ENCODE results near the gene CAB39L. TPM values are rescaled to one million over a fixed set of nuclear protein-coding genes. Genes with fewer than 3 reads are reported as not detected.
A peak's percentile ranks its signal among the peaks of the same experiment; 100 is the strongest.
"Not testable (repeated sequence)": the region's sequence is repeated elsewhere in the genome, so short reads cannot be mapped to it uniquely, and the experiment has no call there.

CAB39L gene
- polyA plus RNA-seq, 10 donors = 4.6 to 7.2 (median 5.4) TPM

GRCh38 chr13:49311816-49312215 is 132.0 kb downstream of the CAB39L start:
- DNase-seq = no peak

- DNase-seq = no peak
Measured at GRCh38 chr13:49310251-49310650, 133.6 kb downstream of the CAB39L start.

- DNase-seq = no peak
Measured at GRCh38 chr13:49308921-49309408, 134.9 kb downstream of the CAB39L start.

GRCh38 chr13:49308097-49308875 is 135.6 kb downstream of the CAB39L start:
- DNase-seq = peak; percentile 69 to 94 (median 88)

GRCh38 chr13:49307365-49307764 is 136.5 kb downstream of the CAB39L start:
- peak in 2 of 3 donors; percentile 38 to 70 for DNase-seq

GRCh38 chr13:49305792-49306425 is 138.0 kb downstream of the CAB39L start:
- peak in 1 of 3 donors; percentile 44 for DNase-seq

- no peak for DNase-seq
Measured at GRCh38 chr13:49304763-49305700, 138.8 kb downstream of the CAB39L start.

- DNase-seq = no peak
Measured at GRCh38 chr13:49304356-49304755, 139.5 kb downstream of the CAB39L start.

- DNase-seq = no peak
Measured at GRCh38 chr13:49303533-49304252, 140.2 kb downstream of the CAB39L start.

- DNase-seq = no peak
Measured at GRCh38 chr13:49302817-49303216, 141.0 kb downstream of the CAB39L start.

- DNase-seq = no peak
Measured at GRCh38 chr13:49302222-49302621, 141.6 kb downstream of the CAB39L start.

GRCh38 chr13:49300739-49301589 is 142.9 kb downstream of the CAB39L start:
- peak; percentile 68 to 90 (median 73) for DNase-seq

- DNase-seq = peak in 2 of 3 donors; percentile 64 to 84
Measured at GRCh38 chr13:49300276-49300675, 143.6 kb downstream of the CAB39L start.

GRCh38 chr13:49298903-49299605 is 144.8 kb downstream of the CAB39L start:
- peak in 1 of 3 donors; percentile 28 for DNase-seq

GRCh38 chr13:49298416-49298815 is 145.4 kb downstream of the CAB39L start:
- peak in 1 of 3 donors; percentile 57 for DNase-seq

- no peak for DNase-seq
Measured at GRCh38 chr13:49297338-49297737, 146.5 kb downstream of the CAB39L start.

- DNase-seq = no peak
Measured at GRCh38 chr13:49296659-49297058, 147.2 kb downstream of the CAB39L start.

- DNase-seq = peak in 1 of 3 donors; percentile 63
Measured at GRCh38 chr13:49295244-49295643, 148.6 kb downstream of the CAB39L start.

GRCh38 chr13:49294723-49295122 is 149.1 kb downstream of the CAB39L start:
- DNase-seq = not testable (repeated sequence)

Measured in muscle of back (tissue), 11 donors.